Spinal cord (tissue), 10 donors: ENCODE measurements around the gene BPIFB2. TPM values are rescaled to one million over a fixed set of nuclear protein-coding genes. Genes with fewer than 3 reads are reported as not detected.

Source experiments
- DNase-seq, 6 donors: peaks; one replicate each; pipeline versions ENCODE4 v3.0.0 to v3.0.0-alpha.2; 2013 to 2015; ENCODE audit warnings: low spot score in 6 of 6, low read depth in 4 of 6
- H3K27ac ChIP-seq: one replicate; pipeline ENCODE4 v1.5.1; 2013; ENCODE audit warnings: low read depth, low read length, control low read depth
- H3K27me3 ChIP-seq: one replicate; pipeline ENCODE4 v1.6.1; 2013; ENCODE audit warnings: low read length; ENCODE audit not compliant: control insufficient read depth, insufficient read depth
- H3K36me3 ChIP-seq: one replicate; pipeline ENCODE4 v1.6.1; 2013; ENCODE audit warnings: low read length; ENCODE audit not compliant: control insufficient read depth, insufficient read depth
- H3K4me1 ChIP-seq: one replicate; pipeline ENCODE4 v1.6.1; 2013; ENCODE audit warnings: low read length; ENCODE audit not compliant: control insufficient read depth, insufficient read depth
- H3K4me3 ChIP-seq: one replicate; pipeline ENCODE4 v1.5.1; 2013; ENCODE audit warnings: low read depth, low read length, control low read depth
- H3K9me3 ChIP-seq: one replicate; pipeline ENCODE4 v1.6.1; 2013; ENCODE audit warnings: low read length; ENCODE audit not compliant: control insufficient read depth, insufficient read depth
- WGBS: methylation state at CpG from one replicate; pipeline ENCODE4 v1.1.5; 2013; ENCODE audit warnings: missing lambda C conversion rate; ENCODE audit not compliant: insufficient coverage; 5-methylcytosine and 5-hydroxymethylcytosine counted together
- polyA plus RNA-seq, 2 donors: library from polyadenylated mRNA; unstranded; fragments of 120-200 nt; gene quantifications; one replicate each; pipeline ENCODE4 v1.2.1, GENCODE V29; 2013; ENCODE audit not compliant: insufficient read length in 2 of 2
- total RNA-seq, 2 donors: library from RNA; depleted of rRNA in 1 of 2; stranded (reverse); fragments of 120-200 nt in 1 of 2; fragments of >200 nt in 1 of 2; gene quantifications; one replicate each; pipeline versions ENCODE4 v1.2.3 to v1.2.4, GENCODE V29; 2013 to 2014
- donor health status: healthy.

The BPIFB2 gene
- total and polyA plus RNA-seq, 4 donors = 0.11 TPM; not detected in 3

DNA sequence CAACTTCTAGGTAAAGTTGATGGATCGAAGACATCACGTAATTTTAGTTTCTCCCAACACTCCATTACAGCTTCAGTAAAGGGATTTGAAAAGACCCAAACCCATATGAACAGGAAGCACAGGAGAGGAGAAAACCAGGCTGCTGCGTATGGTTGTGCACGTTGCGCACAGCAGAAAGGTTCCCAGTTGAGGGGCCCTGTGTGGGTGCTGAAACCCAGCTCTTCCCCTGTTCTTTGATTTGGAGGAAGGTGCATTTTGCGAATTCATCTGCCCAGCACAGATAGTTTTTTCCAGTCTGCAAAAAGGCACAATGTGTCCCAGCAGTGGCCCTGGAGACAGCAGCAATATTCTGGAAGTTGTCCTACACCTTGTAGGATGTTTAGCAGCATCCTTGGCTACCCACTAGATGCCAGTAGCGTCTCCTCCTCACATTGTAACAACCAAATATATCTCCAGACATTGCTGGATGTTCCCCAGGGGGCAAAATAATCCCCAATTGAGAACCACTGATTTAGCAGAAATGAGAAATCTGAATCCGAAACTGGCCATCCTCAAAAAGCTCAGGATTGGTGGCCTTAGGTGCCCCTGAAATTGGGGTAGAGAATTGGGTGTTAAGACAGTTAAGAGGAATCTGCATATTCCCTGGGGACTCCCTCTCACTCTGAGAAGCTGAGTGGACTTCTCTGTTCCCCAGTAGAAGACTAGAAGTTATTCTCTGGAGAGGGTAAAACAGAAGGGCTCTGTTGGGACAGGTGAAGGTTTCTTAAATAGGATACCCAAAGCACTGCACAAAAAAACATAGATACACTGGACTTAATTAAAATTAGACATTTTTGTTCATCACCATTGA is 15.5 kb upstream of the BPIFB2 start:
- Histone ChIP-seq H3K27ac (no peak overlapping the region), H3K27me3 (no peaks in the 10 kb centered on the region), H3K36me3 (no peaks in the 10 kb centered on the region), H3K4me1 (peaks cover 10% of the 10 kb centered on the region), H3K9me3 (peaks cover 7% of the 10 kb centered on the region), H3K4me3 (no peak overlapping the region)
- WGBS = 61% methylated on average over 6 of the region's 8 CpGs
- no peak for DNase-seq

DNA sequence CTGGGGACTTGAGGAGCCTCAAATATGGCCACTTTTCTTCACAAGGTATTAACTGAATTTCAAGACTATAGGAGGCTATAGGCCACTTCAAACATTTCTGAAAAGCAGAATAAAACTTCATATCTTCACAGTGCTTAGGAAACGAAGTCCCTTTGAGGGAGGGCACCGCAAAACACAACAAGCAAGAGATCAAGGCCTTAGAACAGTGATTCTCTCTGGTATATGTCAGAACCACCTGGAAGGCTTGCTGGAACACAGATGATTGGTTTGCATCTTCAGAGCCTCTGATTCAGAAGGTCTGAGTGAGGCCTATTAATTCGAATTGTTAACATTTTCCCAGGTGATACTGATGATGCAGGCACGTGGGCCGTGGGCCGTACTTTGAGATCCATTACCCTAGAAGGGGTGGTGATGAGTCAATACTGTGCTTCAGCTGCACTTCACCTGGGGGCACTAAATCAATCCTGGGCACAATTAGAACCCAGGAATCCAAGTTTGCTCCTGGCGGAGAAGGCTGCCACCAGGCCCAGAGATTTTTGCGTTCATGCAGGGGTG is 13.9 kb upstream of the BPIFB2 start:
- no peak for DNase-seq
- no peaks in the 10 kb centered on the region for H3K36me3 ChIP-seq
- H3K4me3 ChIP-seq = no peak overlapping the region
- peaks cover 7% of the 10 kb centered on the region for H3K9me3 ChIP-seq
- H3K27ac ChIP-seq = no peak overlapping the region
- WGBS = 83% methylated on average over 7 of the region's 8 CpGs
- H3K27me3 ChIP-seq = no peaks in the 10 kb centered on the region
- H3K4me1 ChIP-seq = peaks cover 3% of the 10 kb centered on the region

DNA sequence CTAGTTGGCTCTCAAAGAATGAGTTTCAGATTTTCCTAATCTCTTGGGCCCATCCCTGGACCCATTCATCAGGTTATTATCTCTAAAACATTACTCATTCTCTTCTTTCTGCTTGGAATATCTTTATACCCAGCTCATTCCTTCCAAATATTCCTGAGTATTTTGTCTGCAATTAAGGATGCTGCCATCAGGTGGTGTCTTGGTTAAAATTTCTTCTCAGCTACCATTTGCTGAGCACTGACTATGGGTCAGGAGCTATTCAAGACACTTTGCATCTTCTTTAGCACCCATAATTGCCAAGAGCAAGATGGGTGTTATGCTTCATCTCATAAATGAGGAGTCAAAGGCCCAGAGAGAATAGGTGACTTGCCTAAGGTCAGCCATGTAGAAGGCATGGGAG is 11.7 kb upstream of the BPIFB2 start:
- no peaks in the 10 kb centered on the region for H3K36me3 ChIP-seq
- DNase-seq = no peak
- no peak overlapping the region for H3K27ac ChIP-seq
- no peaks in the 10 kb centered on the region for H3K27me3 ChIP-seq
- H3K9me3 ChIP-seq = peaks cover 7% of the 10 kb centered on the region
- peaks cover 3% of the 10 kb centered on the region for H3K4me1 ChIP-seq
- no peak overlapping the region for H3K4me3 ChIP-seq

DNA sequence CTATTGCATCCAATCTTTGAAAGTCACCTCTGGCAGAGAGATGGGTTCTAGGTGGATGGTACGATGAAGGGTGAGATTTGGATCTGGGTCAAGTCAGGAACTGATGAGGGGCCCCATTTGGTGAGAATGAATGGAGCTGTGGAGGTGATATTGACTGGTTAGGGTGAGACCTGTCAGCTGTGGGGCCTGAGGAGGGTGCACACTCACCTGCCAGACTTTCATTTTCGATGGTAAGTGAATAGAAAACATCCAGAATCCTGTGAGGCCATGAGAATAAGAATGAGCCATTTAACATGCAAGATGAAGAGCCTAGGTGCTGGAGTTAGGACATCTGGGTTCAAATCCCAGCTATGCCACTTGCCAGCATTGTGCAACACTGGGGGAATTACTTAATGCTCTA is 10.1 kb upstream of the BPIFB2 start:
- 81% methylated on average over 1 of the region's 2 CpGs for WGBS
- Histone ChIP-seq H3K9me3 (peaks cover 7% of the 10 kb centered on the region), H3K27me3 (no peaks in the 10 kb centered on the region), H3K4me1 (no peaks in the 10 kb centered on the region), H3K36me3 (no peaks in the 10 kb centered on the region), H3K4me3 (no peak overlapping the region), H3K27ac (no peak overlapping the region)
- no peak for DNase-seq

DNA sequence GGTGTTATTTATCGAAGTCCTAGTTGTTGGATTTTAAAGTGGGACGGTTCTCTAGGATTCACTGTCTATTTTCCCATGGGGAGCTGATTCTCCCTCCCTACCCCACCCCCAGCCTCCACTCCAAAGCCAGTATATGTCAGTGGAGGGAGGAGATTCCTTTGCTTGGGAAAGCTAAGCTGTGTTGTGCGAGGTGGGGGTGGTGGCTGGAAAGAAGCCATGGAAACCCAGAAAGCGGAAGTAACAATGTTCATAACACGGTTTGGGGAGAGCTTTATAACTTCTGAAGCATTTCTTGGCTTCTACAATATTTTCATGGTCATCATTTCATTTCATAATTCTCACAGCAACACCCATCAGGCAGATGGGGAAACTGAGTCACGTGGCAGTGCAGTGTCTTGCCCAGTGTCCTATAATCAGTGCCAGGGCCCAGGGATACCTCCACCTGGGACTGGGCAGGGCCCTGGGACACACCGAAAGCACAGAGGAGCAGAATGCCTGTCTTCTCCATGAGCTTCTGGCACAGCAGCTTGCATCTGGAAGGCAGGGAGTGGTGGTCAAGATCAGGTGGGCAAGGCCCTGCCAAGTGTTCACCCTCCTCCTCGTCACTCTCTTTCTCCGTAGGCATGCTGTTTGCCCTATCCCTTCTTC is 7.8 kb upstream of the BPIFB2 start:
- H3K27me3 ChIP-seq = no peaks in the 10 kb centered on the region
- peaks cover 7% of the 10 kb centered on the region for H3K9me3 ChIP-seq
- DNase-seq = no peak
- no peaks in the 10 kb centered on the region for H3K36me3 ChIP-seq
- no peaks in the 10 kb centered on the region for H3K4me1 ChIP-seq
- no peak overlapping the region for H3K27ac ChIP-seq
- WGBS = 91% methylated on average over 3 of the region's 9 CpGs
- H3K4me3 ChIP-seq = no peak overlapping the region

DNA sequence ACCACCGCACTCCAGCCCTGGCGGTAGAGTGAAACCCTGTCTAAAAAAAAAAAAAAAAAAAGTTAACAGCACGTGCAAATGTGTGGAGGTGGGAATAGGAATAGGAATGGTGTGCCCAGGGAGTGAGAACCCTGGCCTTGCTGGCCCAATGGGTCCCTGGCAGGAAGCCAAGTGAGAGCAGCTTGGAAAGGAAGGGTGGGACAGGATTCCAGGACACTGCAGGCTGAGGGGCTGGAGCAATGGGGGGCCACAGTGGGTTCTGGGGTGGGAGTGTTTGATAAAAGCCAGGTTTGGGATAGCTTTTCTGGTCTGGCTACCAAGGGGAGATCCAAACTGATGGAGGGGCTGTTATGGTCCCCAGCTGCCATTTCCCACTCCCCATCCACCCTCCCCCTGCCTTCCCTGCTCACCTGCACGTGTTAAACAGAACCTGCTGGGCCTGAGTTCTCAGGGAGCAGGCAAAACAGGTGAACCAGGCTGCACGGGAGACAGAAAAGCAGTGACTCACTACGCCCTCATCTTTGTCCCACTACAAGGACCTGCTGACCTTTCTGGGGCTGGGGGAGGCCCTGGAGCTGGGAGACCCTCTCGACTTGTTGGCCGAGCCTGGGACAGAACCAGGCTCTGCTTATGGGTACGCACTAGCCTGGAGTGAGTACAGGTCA is 6.6 kb upstream of the BPIFB2 start:
- Histone ChIP-seq H3K27ac (no peak overlapping the region), H3K36me3 (no peaks in the 10 kb centered on the region), H3K4me3 (no peak overlapping the region), H3K4me1 (no peaks in the 10 kb centered on the region), H3K27me3 (no peaks in the 10 kb centered on the region), H3K9me3 (peaks cover 6% of the 10 kb centered on the region)
- no peak for DNase-seq
- 75% methylated on average over 8 of the region's 9 CpGs for WGBS

DNA sequence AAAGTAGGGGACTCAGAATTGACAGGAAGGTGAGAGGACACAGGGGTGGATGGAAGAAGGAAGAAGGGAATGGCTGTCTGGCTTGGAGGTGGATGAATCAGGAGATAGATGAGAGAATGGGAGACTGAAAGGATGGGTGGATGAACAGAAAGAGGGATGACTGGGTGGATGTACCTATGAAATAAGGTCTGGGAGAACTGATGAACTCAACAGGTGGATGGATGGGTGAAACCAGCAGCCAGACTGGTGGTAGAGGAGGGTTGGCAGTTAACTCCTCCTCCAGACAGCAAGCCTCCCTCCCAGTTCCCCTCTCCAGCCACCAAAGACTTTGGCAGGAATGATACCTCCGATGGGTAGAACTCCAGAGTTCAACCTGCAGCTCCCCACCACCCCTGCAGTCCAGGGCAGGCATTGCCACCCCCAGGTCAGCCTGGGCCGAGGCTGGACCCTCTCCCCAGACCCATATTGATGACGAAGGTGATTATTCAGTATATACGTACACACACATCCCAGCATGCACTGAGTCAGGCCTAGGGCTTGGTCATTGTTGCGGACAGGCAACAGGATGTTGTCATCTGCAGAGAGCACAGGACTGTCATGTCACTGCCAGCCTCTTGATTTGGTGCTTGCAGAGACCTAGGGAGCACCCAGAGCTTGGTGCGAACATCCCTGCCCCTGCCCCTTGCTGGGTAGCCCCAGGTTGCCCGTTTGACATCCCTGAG is 5.3 kb upstream of the BPIFB2 start:
- H3K9me3 ChIP-seq = peaks cover 5% of the 10 kb centered on the region
- DNase-seq = no peak
- no peaks in the 10 kb centered on the region for H3K36me3 ChIP-seq
- no peaks in the 10 kb centered on the region for H3K4me1 ChIP-seq
- WGBS = 93% methylated on average over 5 of the region's 7 CpGs
- H3K27ac ChIP-seq = no peak overlapping the region
- H3K4me3 ChIP-seq = no peak overlapping the region
- H3K27me3 ChIP-seq = no peaks in the 10 kb centered on the region

DNA sequence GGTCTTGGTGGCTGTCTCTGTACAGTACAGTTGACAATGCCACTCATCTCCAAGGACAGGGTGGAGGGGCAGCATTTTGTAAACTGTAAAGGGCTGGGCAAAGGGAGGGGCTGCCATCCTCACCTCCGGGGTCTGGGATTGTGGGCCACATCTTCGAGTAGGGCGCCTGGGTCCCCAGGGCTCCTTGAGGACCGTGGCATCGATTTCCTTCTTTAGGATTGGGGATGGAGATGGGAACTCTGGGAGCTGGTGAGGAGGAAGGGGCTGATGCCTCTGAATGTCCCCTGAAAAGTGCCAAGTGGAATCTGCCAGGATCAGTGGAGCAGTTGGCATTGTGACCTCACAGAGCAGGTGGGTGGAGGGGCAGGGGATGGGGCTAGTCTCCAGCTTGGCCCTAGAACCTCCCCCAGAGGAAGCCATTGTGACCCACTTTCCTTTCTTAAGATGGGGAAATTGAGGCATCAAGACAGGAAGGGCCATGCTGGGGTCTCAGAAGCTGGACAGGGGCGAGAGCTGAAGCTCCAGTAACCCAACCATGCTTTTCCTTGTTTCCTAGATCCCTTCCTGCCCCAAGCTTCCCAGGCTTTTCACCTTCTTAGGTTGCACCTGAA is 3.3 kb upstream of the BPIFB2 start, which contains the start of gene SUN5:
SUN5 (minus strand) TSS at position 293 of the 611 bp plus-strand sequence; CDS start at position 200, 93 bp downstream.
- Histone ChIP-seq H3K4me3 (no peak within 1 kb of the TSS), H3K9me3 (peaks cover 5% of the 10 kb centered on the region), H3K4me1 (peaks cover 2% of the 10 kb centered on the region), H3K27ac (no peak within 1 kb of the TSS), H3K36me3 (no peaks in the 10 kb centered on the region), H3K27me3 (no peaks in the 10 kb centered on the region)
- DNase-seq = no peak
- WGBS = 89% methylated on average over 6 of the region's 6 CpGs

DNA sequence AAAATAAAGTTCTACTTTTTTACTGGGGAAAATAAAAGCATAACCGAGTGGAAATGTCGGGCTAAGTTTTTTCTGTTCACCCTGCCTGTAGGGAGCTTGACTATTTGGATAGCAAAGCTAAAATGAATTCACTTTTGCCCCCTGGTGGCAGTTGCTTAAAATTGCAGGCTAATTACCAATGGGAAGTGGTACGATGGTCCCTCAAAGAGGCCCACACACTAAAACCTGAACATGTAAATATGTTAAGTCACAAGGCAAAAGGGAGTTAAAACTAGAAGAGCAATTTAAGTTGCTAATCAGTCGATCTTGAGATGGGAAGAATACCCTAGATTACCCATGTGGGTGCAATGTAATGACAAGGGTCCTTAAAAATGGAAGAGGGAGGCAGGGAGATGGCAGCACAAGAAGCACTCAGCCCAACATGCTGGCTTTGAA is 2.4 kb upstream of the BPIFB2 start:
- no peak overlapping the region for H3K27ac ChIP-seq
- no peaks in the 10 kb centered on the region for H3K27me3 ChIP-seq
- H3K9me3 ChIP-seq = peaks cover 5% of the 10 kb centered on the region
- peaks cover 8% of the 10 kb centered on the region for H3K4me1 ChIP-seq
- 59% methylated on average over 3 of the region's 4 CpGs for WGBS
- H3K36me3 ChIP-seq = no peaks in the 10 kb centered on the region
- no peak overlapping the region for H3K4me3 ChIP-seq
- DNase-seq = no peak
